Spleen (tissue), 11 donors: Measurements from ENCODE around the gene PADI6. TPM values are rescaled to one million over a fixed set of nuclear protein-coding genes. Genes with fewer than 3 reads are reported as not detected.

Experiments
- DNase-seq: peaks from one replicate; pipeline ENCODE4 v3.0.0-alpha.2; 2020
- H3K27ac ChIP-seq, 8 donors: fragments of 200-600 bp; sonication (generic) in 7 of 8; 1 replicate in 4 of 8; 2 replicates in 4 of 8; pipeline versions ENCODE4 v1.5.0 to v1.8.0; 2016 to 2021; ENCODE audit warnings: inconsistent platforms in 4 of 8, mild to moderate bottlenecking in 4 of 8, moderate library complexity in 1 of 8
- H3K27me3 ChIP-seq, 7 donors: fragments of 200-600 bp; sonication (generic) in 6 of 7; replicated peaks in 1 of 7; 1 replicate in 4 of 7; 2 replicates in 3 of 7; pipeline versions ENCODE4 v1.5.0 to v1.8.0; 2016 to 2021; ENCODE audit warnings: inconsistent platforms in 3 of 7, mild to moderate bottlenecking in 1 of 7
- H3K36me3 ChIP-seq, 6 donors: fragments of 200-600 bp; sonication (generic) in 5 of 6; 1 replicate in 4 of 6; 2 replicates in 2 of 6; pipeline versions ENCODE4 v1.5.0 to v1.8.0; 2016 to 2021; ENCODE audit warnings: inconsistent platforms in 2 of 6
- H3K4me1 ChIP-seq, 6 donors: fragments of 200-600 bp; sonication (generic) in 5 of 6; 1 replicate in 3 of 6; 2 replicates in 3 of 6; pipeline versions ENCODE4 v1.5.0 to v1.8.0; 2016 to 2021; ENCODE audit warnings: inconsistent platforms in 3 of 6
- H3K4me3 ChIP-seq, 8 donors: fragments of 200-600 bp; sonication (generic) in 7 of 8; 1 replicate in 4 of 8; 2 replicates in 4 of 8; pipeline versions ENCODE4 v1.5.0 to v1.8.0; 2016 to 2021; ENCODE audit warnings: inconsistent platforms in 4 of 8, mild to moderate bottlenecking in 4 of 8, moderate library complexity in 2 of 8
- H3K9me3 ChIP-seq, 8 donors: fragments of 200-600 bp; sonication (generic) in 7 of 8; 1 replicate in 4 of 8; 2 replicates in 4 of 8; pipeline versions ENCODE4 v1.5.0 to v1.8.0; 2016 to 2021; ENCODE audit warnings: inconsistent platforms in 4 of 8
- POLR2A ChIP-seq, 3 donors: fragments of 450-650 bp; IDR thresholded peaks; one replicate each; pipeline ENCODE4 v1.5.1; 2017; ENCODE audit warnings: antibody characterized with exemption in 3 of 3, mild to moderate bottlenecking in 1 of 3
- POLR2AphosphoS5 ChIP-seq, 3 donors: sonication (generic); formaldehyde crosslinking; IDR thresholded peaks; one replicate each; pipeline ENCODE4 v1.5.1; 2017; ENCODE audit warnings: antibody characterized with exemption in 3 of 3
- WGBS, 5 donors: extraction: QIAGEN DNeasy Blood & Tissue Kit in 3 of 5; methylation state at CpG; one replicate each; pipeline versions ENCODE4 v1.1.5 to v1.1.7; 2013 to 2018; 5-methylcytosine and 5-hydroxymethylcytosine counted together
- intact Hi-C: fragments of 100-400 bp; cut with DNase I; formaldehyde crosslinking; loops from one replicate; pipeline ENCODE4 v1.15.0; 2023; ENCODE audit warnings: low total_unique reads
- polyA plus RNA-seq, 3 donors: library from polyadenylated mRNA; stranded (reverse); fragments of 200-250 nt; gene quantifications; one replicate each; pipeline ENCODE4 v1.2.1, GENCODE V29; 2013
- total RNA-seq, 7 donors: library from RNA; depleted of rRNA in 3 of 7; stranded (reverse); fragments of >200 nt in 3 of 7; fragmentation: NEBNext Ultra II Directional in 4 of 7; extraction: Animal tissue kit (Norgen Biotek cat#: 25700) in 4 of 7; gene quantifications; one replicate each; pipeline versions ENCODE4 v1.1.0 to v1.2.1, GENCODE V29; 2016 to 2021
- TF ChIP-seq, protein P1 (sequence below), 11 experiments: fragments of 200-600 bp in 7 of 11; fragments of 450-650 bp in 4 of 11; sonication (generic) in 4 of 11; IDR thresholded peaks in 8 of 11; conservative IDR thresholded peaks in 3 of 11; 1 replicate in 7 of 11; 2 replicates in 4 of 11; pipeline versions ENCODE4 v1.4.0 to v1.8.0; 2016 to 2021; ENCODE audit warnings: antibody characterized with exemption in 11 of 11, inconsistent platforms in 4 of 11, mild to moderate bottlenecking in 1 of 11
- donor health status: healthy with polysubstance abuse.
- donor health status: DM: no; HTN: no; CAD: no; lungs with moderate emphysema.
- donor health status: DM: no; HTN: no; CAD: no.
- donor health status: Bipolar disorder and iron deficiency.
- donor health status: healthy.
- donor health status: DM: no; HTN: no; CAD: no.
- donor health status: DM: yes; HTN: yes; CAD: no.

PADI6 gene
- total and polyA plus RNA-seq, 10 donors, result 0.14 TPM; not detected in 9

DNA sequence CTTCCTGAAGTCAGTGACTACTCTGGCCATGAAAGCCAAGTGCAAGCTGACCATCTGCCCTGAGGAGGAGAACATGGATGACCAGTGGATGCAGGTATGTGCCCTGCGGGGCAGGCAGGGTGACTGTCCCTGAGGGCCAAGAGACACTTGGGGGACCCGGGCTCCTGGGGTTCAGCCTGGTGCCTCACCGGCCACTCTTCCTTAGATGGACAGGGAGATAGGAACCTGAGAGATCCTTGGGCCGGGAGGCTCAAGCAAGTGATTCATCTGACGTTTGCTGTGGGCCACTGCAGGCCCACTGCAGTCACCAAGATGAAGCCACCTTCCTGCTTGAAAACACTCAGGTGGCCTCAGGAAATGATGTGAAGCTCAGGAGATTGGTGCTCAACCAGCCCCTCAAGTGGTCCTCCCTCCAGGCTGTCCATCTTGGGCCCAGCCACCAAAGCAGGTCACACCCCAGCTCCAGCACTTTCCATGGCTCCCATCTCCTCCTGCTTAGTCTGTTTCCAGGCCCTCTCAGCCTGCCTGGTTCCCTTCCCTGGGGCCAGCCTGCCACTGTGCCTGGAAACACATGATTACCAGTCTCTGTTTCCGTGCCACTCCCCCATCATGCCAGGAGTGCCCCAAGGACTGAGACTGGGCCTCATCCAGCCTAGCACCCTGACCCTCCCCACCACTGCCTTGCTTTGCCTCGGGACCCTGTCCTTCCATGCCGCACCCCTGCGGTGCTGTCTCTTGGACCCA is 25.8 kb upstream of the PADI6 start:
- intact Hi-C loops, result no loop called here
- no peak for DNase-seq
- Histone ChIP-seq H3K36me3 (peaks cover 0 to 87% (median 0%) of the 10 kb centered on the region in 6 donors), H3K4me3 (no peak overlapping the region), H3K4me1 (no peaks in the 10 kb centered on the region), H3K27ac (no peak overlapping the region), H3K9me3 (peaks cover 0 to 9% (median 4%) of the 10 kb centered on the region in 8 donors), H3K27me3 (peaks cover 0 to 59% (median 0%) of the 10 kb centered on the region in 7 donors)
- WGBS, 5 donors, result 75 to 91% (median 87%) methylated on average over 7 to 9 of the region's 9 CpGs
- TF ChIP-seq, protein P1, sequence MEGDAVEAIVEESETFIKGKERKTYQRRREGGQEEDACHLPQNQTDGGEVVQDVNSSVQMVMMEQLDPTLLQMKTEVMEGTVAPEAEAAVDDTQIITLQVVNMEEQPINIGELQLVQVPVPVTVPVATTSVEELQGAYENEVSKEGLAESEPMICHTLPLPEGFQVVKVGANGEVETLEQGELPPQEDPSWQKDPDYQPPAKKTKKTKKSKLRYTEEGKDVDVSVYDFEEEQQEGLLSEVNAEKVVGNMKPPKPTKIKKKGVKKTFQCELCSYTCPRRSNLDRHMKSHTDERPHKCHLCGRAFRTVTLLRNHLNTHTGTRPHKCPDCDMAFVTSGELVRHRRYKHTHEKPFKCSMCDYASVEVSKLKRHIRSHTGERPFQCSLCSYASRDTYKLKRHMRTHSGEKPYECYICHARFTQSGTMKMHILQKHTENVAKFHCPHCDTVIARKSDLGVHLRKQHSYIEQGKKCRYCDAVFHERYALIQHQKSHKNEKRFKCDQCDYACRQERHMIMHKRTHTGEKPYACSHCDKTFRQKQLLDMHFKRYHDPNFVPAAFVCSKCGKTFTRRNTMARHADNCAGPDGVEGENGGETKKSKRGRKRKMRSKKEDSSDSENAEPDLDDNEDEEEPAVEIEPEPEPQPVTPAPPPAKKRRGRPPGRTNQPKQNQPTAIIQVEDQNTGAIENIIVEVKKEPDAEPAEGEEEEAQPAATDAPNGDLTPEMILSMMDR (IDR thresholded peaks at IDR 0.05 in 8 of 11, conservative IDR thresholded peaks at IDR 0.05 in 3 of 11), result no peak
- TF ChIP-seq POLR2A (IDR thresholded peaks at IDR 0.05) (no peak), POLR2AphosphoS5 (IDR thresholded peaks at IDR 0.05) (no peak)

DNA sequence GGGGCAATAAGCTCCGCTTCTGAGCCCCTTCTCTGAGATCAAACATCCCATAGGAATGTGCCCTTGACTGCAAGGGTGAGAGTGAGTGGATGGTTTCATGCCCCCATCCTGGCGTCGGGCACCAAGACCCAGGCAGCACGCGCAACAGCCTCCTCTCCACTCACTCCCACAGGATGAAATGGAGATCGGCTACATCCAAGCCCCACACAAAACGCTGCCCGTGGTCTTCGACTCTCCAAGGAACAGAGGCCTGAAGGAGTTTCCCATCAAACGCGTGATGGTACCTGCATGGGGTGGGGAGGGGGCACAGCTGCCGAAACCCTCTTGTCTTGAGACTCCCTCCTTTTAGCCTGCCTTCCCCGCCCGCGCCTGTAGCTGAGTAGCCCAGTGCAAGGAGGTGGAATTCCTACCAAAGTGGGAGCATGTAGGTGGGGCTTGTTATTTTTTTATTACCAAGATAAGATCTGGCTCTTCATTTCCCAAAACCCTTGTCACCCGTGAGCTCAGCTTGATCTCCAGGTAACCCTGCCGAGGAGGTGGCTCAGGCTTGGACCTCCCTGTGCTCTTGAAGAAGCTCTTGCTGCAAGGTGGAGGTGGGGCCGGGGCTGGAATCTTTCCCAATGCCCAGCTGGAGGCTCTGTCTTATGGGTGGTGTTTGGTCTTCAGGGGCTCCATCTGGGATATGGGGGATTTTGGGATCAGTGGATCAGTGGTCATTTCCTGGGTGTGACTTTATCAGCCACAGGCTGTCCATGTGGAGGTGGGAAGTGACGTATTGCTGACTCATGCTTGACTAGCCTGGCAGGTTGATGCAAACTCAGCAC is 24.0 kb upstream of the PADI6 start:
- Histone ChIP-seq H3K36me3 (peaks cover 0 to 86% (median 0%) of the 10 kb centered on the region in 6 donors), H3K4me3 (no peak overlapping the region), H3K27ac (no peak overlapping the region), H3K27me3 (peaks cover 0 to 41% (median 0%) of the 10 kb centered on the region in 7 donors), H3K9me3 (peaks cover 0 to 9% (median 4%) of the 10 kb centered on the region in 8 donors), H3K4me1 (no peaks in the 10 kb centered on the region)
- 69 to 84% (median 76%) methylated on average over 18 to 19 of the region's 19 CpGs for WGBS, 5 donors
- TF ChIP-seq POLR2A (IDR thresholded peaks at IDR 0.05) (no peak), POLR2AphosphoS5 (IDR thresholded peaks at IDR 0.05) (no peak)
- TF ChIP-seq, protein P1 (IDR thresholded peaks at IDR 0.05 in 8 of 11, conservative IDR thresholded peaks at IDR 0.05 in 3 of 11), result no peak
- DNase-seq, result no peak
- intact Hi-C loops, result no loop called here

DNA sequence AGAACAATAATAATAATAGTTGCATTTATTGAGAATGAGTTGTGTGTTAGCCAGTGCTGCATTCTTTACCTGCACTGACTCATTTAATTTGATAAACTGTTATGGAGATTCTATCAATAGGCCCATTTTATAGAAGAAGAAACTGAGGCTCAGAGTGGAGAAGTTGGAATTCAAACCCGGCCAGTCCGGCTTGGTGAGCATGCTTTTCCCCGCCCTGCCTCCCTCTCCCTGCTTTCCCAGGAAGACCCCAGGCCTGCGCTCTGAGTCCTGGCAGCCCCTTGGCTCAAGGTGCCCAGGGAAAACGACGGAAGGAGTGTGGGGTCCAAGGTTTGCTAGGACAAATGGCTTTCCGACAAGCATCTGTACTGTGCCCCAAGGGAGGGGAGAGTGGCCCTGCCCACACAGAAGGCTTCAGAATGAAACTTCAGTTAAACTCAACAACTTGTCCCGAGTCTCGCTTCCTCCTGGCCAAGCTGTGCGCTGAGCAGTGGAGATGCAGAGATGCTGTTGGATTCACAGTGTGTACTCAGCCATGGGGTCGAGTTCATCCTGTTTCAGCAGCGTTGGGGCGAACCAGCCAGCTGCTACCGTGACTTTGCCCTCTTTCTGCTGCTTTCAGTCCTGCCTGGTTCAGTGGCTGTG is 23.3 kb upstream of the PADI6 start:
- TF ChIP-seq POLR2A (IDR thresholded peaks at IDR 0.05) (no peak), POLR2AphosphoS5 (IDR thresholded peaks at IDR 0.05) (no peak)
- TF ChIP-seq, protein P1 (IDR thresholded peaks at IDR 0.05 in 8 of 11, conservative IDR thresholded peaks at IDR 0.05 in 3 of 11), result no peak
- H3K27ac ChIP-seq, result no peak overlapping the region
- DNase-seq, result no peak
- no peaks in the 10 kb centered on the region for H3K4me1 ChIP-seq
- H3K36me3 ChIP-seq, result peaks cover 0 to 86% (median 0%) of the 10 kb centered on the region in 6 donors
- peaks cover 0 to 38% (median 0%) of the 10 kb centered on the region in 7 donors for H3K27me3 ChIP-seq
- peaks cover 0 to 9% (median 4%) of the 10 kb centered on the region in 8 donors for H3K9me3 ChIP-seq
- intact Hi-C loops, result no loop called here
- no peak overlapping the region for H3K4me3 ChIP-seq
- WGBS, 5 donors, result 57 to 76% (median 69%) methylated on average over 12 to 14 of the region's 14 CpGs
